HepG2 (cell line): ENCODE measurements around the gene GPC6. TPM values are rescaled to one million over a fixed set of nuclear protein-coding genes. Genes with fewer than 3 reads are reported as not detected.
A peak's percentile ranks its signal among the peaks of the same experiment; 100 is the strongest.

Experiments
- BATF2 ChIP-seq: sonication (generic); formaldehyde crosslinking; IDR thresholded peaks from 2 replicates; pipeline ENCODE4 v1.8.0; 2022; ENCODE audit warnings: mild to moderate bottlenecking, missing genetic modification reagents, moderate library complexity
- E2F1 ChIP-seq: sonication (generic); formaldehyde crosslinking; IDR thresholded peaks from 2 replicates; pipeline ENCODE4 v1.5.0; 2020; ENCODE audit warnings: missing genetic modification reagents
- HNF4A ChIP-seq: sonication (generic); formaldehyde crosslinking; IDR thresholded peaks from 2 replicates; pipeline ENCODE4 v1.4.0; 2020; ENCODE audit warnings: missing genetic modification reagents
- MIER3 ChIP-seq: IDR thresholded peaks from 2 replicates; pipeline ENCODE4 v1.6.1; 2016; ENCODE audit warnings: missing compliant biosample characterization, borderline replicate concordance
- NFYB ChIP-seq: sonication (generic); formaldehyde crosslinking; IDR thresholded peaks from 2 replicates; pipeline ENCODE4 v1.4.0; 2020; ENCODE audit warnings: missing genetic modification reagents
- RELA ChIP-seq: sonication (generic); formaldehyde crosslinking; IDR thresholded peaks from 2 replicates; pipeline ENCODE4 v1.4.0; 2020; ENCODE audit warnings: missing genetic modification reagents
- SIN3B ChIP-seq: fragments of 150-350 bp; IDR thresholded peaks from 2 replicates; pipeline ENCODE4 v1.6.1; 2014; ENCODE audit warnings: low read length
- SMC3 ChIP-seq: IDR thresholded peaks from 2 replicates; pipeline ENCODE4 v1.6.1; 2011; ENCODE audit warnings: low read length, improper control_type of control experiment
- TBX3 ChIP-seq: fragments of 450-650 bp; IDR thresholded peaks from 2 replicates; pipeline ENCODE4 v1.6.1; 2017; ENCODE audit warnings: antibody characterized with exemption, mild to moderate bottlenecking, inconsistent platforms, borderline replicate concordance
- TEAD3 ChIP-seq: optimal IDR thresholded peaks from 2 replicates; pipeline ENCODE3; 2016; ENCODE audit warnings: borderline replicate concordance
- TFAP4 ChIP-seq: sonication (generic); IDR thresholded peaks from 2 replicates; pipeline ENCODE4 v1.6.1; 2016; ENCODE audit warnings: low read depth, borderline replicate concordance
- ZBTB20 ChIP-seq: sonication (generic); formaldehyde crosslinking; IDR thresholded peaks from 2 replicates; pipeline ENCODE4 v1.8.1; 2023; ENCODE audit warnings: missing genetic modification reagents, low read depth, mild to moderate bottlenecking, borderline replicate concordance
- ZNF225 ChIP-seq: sonication (generic); formaldehyde crosslinking; IDR thresholded peaks from 2 replicates; pipeline ENCODE4 v1.4.0; 2020; ENCODE audit warnings: mild to moderate bottlenecking, missing genetic modification reagents
- ZNF644 ChIP-seq: IDR thresholded peaks from 2 replicates; pipeline ENCODE4 v1.6.1; 2016; ENCODE audit warnings: low read depth
- ZNF746 ChIP-seq: sonication (generic); formaldehyde crosslinking; IDR thresholded peaks from 2 replicates; pipeline ENCODE4 v1.8.0; 2022; ENCODE audit warnings: mild to moderate bottlenecking, missing genetic modification reagents
- ZNF766 ChIP-seq: sonication (generic); formaldehyde crosslinking; IDR thresholded peaks from 2 replicates; pipeline ENCODE4 v1.5.0; 2020; ENCODE audit warnings: missing genetic modification reagents, borderline replicate concordance
- ZSCAN12 ChIP-seq: sonication (generic); formaldehyde crosslinking; IDR thresholded peaks from 2 replicates; pipeline ENCODE4 v1.9.0; 2021; ENCODE audit warnings: mild to moderate bottlenecking, missing genetic modification reagents
- ZSCAN9 ChIP-seq: IDR thresholded peaks from 2 replicates; pipeline ENCODE4 v1.6.1; 2016; ENCODE audit warnings: borderline replicate concordance
- polyA plus RNA-seq, 8 experiments: library from polyadenylated mRNA; depleted of rRNA in 3 of 8; stranded (reverse) in 7 of 8; unstranded in 1 of 8; fragments of >200 nt; fragmentation: Illumina TruSeq in 4 of 8; extraction: Trizol in 4 of 8; gene quantifications; 2 replicates each; pipeline versions ENCODE4 v1.2.1 to v1.2.3, GENCODE V29; 2011 to 2016; ENCODE audit warnings: low read depth in 4 of 8, missing spikeins in 1 of 8, mixed read lengths in 1 of 8; ENCODE audit not compliant: insufficient read depth in 1 of 8
- total RNA-seq, 5 experiments: library from RNA; depleted of rRNA; stranded (reverse); fragments of >200 nt; fragmentation: Illumina TruSeq; extraction: Trizol; gene quantifications; 2 replicates each; pipeline ENCODE4 v1.2.3, GENCODE V29; 2016; ENCODE audit warnings: low read depth in 1 of 5
- TF ChIP-seq, protein P1 (sequence below): sonication (generic); formaldehyde crosslinking; IDR thresholded peaks from 2 replicates; pipeline ENCODE4 v1.9.0; 2021; ENCODE audit warnings: missing genetic modification reagents, mild to moderate bottlenecking, borderline replicate concordance
- TF ChIP-seq, protein P2 (sequence below): sonication (generic); formaldehyde crosslinking; IDR thresholded peaks from 2 replicates; pipeline ENCODE4 v1.4.0; 2020; ENCODE audit warnings: missing genetic modification reagents
- TF ChIP-seq, protein P3 (sequence below): IDR thresholded peaks from 2 replicates; pipeline ENCODE4 v1.6.1; 2016; ENCODE audit warnings: low read depth

Gene GPC6
- total and polyA plus RNA-seq, 2 of the 13 experiments (the other 11 are each of a cell fraction or from before 2014, with no cell fraction given) = 24.5 to 33.9 TPM

DNA sequence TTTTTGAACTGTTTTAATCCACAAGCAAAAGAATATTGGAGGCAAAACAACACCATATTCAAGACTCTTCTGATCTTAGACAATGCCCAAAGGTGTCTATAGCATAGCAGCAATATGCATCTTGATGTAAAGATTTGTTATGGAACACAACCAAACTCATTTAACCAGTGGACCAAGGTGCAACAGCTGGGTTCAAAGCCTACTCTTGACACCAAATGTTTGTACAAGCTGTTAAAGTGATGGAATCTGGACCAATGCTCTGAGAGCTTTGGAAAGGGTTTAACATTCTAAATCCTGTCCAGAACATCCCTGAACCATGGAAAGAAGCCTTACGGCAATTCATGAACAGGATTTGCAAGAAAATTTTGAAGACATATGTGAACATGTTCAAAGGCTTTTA, 520.0 kb downstream of the GPC6 start (continued):
- TF ChIP-seq ZSCAN9 (CRISPR knock-in tag) (no peak), E2F1 (CRISPR knock-in tag) (no peak), ZNF225 (no peak), TBX3 (peak; percentile 47; the same call in 1 of the 2 replicates), TEAD3 (CRISPR knock-in tag) (no peak), ZNF766 (no peak), SMC3 (no peak), NFYB (CRISPR knock-in tag) (no peak), ZSCAN12 (CRISPR knock-in tag) (no peak), SIN3B (no peak), HNF4A (peak; percentile 76), ZNF644 (CRISPR knock-in tag) (peak; percentile 47; the same call in 1 of the 2 replicates), TFAP4 (peak; percentile 68), ZNF746 (CRISPR knock-in tag) (no peak), MIER3 (CRISPR knock-in tag) (no peak), RELA (no peak), BATF2 (CRISPR knock-in tag) (no peak), ZBTB20 (CRISPR knock-in tag) (no peak)
- TF ChIP-seq, protein P1, sequence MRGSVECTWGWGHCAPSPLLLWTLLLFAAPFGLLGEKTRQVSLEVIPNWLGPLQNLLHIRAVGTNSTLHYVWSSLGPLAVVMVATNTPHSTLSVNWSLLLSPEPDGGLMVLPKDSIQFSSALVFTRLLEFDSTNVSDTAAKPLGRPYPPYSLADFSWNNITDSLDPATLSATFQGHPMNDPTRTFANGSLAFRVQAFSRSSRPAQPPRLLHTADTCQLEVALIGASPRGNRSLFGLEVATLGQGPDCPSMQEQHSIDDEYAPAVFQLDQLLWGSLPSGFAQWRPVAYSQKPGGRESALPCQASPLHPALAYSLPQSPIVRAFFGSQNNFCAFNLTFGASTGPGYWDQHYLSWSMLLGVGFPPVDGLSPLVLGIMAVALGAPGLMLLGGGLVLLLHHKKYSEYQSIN (CRISPR knock-in tag) = no peak
- TF ChIP-seq, protein P2, sequence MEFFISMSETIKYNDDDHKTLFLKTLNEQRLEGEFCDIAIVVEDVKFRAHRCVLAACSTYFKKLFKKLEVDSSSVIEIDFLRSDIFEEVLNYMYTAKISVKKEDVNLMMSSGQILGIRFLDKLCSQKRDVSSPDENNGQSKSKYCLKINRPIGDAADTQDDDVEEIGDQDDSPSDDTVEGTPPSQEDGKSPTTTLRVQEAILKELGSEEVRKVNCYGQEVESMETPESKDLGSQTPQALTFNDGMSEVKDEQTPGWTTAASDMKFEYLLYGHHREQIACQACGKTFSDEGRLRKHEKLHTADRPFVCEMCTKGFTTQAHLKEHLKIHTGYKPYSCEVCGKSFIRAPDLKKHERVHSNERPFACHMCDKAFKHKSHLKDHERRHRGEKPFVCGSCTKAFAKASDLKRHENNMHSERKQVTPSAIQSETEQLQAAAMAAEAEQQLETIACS (CRISPR knock-in tag) = no peak
- TF ChIP-seq, protein P3, sequence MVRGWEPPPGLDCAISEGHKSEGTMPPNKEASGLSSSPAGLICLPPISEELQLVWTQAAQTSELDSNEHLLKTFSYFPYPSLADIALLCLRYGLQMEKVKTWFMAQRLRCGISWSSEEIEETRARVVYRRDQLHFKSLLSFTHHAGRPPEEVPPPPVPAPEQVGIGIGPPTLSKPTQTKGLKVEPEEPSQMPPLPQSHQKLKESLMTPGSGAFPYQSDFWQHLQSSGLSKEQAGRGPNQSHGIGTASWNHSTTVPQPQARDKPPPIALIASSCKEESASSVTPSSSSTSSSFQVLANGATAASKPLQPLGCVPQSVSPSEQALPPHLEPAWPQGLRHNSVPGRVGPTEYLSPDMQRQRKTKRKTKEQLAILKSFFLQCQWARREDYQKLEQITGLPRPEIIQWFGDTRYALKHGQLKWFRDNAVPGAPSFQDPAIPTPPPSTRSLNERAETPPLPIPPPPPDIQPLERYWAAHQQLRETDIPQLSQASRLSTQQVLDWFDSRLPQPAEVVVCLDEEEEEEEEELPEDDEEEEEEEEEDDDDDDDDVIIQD (CRISPR knock-in tag) = peak; percentile 43; the same call in 1 of the 2 replicates
